ENCODE measurements around the gene CTSA. TPM values are rescaled to one million over a fixed set of nuclear protein-coding genes. Genes with fewer than 3 reads are reported as not detected.

The CTSA gene
- total and polyA plus RNA-seq, 9 of the 15 experiments (the other 6 are each of a cell fraction or from before 2014, with no cell fraction given): 8.8 to 61.7 (median 28.3) TPM

- TF ChIP-seq, protein P1, sequence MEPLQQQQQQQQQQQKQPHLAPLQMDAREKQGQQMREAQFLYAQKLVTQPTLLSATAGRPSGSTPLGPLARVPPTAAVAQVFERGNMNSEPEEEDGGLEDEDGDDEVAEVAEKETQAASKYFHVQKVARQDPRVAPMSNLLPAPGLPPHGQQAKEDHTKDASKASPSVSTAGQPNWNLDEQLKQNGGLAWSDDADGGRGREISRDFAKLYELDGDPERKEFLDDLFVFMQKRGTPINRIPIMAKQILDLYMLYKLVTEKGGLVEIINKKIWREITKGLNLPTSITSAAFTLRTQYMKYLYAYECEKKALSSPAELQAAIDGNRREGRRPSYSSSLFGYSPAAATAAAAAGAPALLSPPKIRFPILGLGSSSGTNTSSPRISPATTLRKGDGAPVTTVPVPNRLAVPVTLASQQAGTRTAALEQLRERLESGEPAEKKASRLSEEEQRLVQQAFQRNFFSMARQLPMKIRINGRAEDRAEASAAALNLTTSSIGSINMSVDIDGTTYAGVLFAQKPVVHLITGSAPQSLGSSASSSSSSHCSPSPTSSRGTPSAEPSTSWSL (CRISPR knock-in tag; IDR thresholded peaks at IDR 0.05; ENCODE audit: borderline replicate concordance): 0 out of 2 replicates have a peak, but pooled peaks have one; percentile 70
- TF ChIP-seq HES1 (IDR thresholded peaks at IDR 0.05; ENCODE audit: low read depth) (no peak), GTF2A2 (tag; IDR thresholded peaks at IDR 0.05) (no peak), ZNF507 (tag; conservative IDR thresholded peaks at IDR 0.05) (no peak), CEBPG (CRISPR knock-in tag; IDR thresholded peaks at IDR 0.05) (no peak), CEBPG (tag; conservative IDR thresholded peaks at IDR 0.05 in 1 of 2, IDR thresholded peaks at IDR 0.05 in 1 of 2) (no peak), PTTG1 (tag; IDR thresholded peaks at IDR 0.05; ENCODE audit: low read depth) (no peak), TEAD1 (CRISPR knock-in tag; IDR thresholded peaks at IDR 0.05) (0 out of 4 replicates have a peak, but pooled peaks of 1 of the 2 experiments have one; percentile 4), POLR2A (conservative IDR thresholded peaks at IDR 0.05) (peak; percentile 84), IRF9 (tag; IDR thresholded peaks at IDR 0.05) (no peak), E2F4 (CRISPR knock-in tag; IDR thresholded peaks at IDR 0.05; ENCODE audit: low read depth) (no peak), NR1H2 (CRISPR knock-in tag; IDR thresholded peaks at IDR 0.05) (no peak), ZNF830 (CRISPR knock-in tag; IDR thresholded peaks at IDR 0.05) (no peak), NFXL1 (CRISPR knock-in tag; IDR thresholded peaks at IDR 0.05) (no peak), SIX5 (IDR thresholded peaks at IDR 0.05; ENCODE audit: borderline replicate concordance in 1 of 2, insufficient read depth in 1 of 2, low read depth in 1 of 2, low read length in 2 of 2) (no peak), BRD9 (IDR thresholded peaks at IDR 0.05; ENCODE audit: low read depth, partially characterized antibody) (peak; percentile 22), SMARCE1 (IDR thresholded peaks at IDR 0.05) (no peak), MTA3 (IDR thresholded peaks at IDR 0.05; ENCODE audit: borderline replicate concordance) (peak; percentile 88; the same call in 1 of the 2 replicates)
- TF ChIP-seq, protein P2, sequence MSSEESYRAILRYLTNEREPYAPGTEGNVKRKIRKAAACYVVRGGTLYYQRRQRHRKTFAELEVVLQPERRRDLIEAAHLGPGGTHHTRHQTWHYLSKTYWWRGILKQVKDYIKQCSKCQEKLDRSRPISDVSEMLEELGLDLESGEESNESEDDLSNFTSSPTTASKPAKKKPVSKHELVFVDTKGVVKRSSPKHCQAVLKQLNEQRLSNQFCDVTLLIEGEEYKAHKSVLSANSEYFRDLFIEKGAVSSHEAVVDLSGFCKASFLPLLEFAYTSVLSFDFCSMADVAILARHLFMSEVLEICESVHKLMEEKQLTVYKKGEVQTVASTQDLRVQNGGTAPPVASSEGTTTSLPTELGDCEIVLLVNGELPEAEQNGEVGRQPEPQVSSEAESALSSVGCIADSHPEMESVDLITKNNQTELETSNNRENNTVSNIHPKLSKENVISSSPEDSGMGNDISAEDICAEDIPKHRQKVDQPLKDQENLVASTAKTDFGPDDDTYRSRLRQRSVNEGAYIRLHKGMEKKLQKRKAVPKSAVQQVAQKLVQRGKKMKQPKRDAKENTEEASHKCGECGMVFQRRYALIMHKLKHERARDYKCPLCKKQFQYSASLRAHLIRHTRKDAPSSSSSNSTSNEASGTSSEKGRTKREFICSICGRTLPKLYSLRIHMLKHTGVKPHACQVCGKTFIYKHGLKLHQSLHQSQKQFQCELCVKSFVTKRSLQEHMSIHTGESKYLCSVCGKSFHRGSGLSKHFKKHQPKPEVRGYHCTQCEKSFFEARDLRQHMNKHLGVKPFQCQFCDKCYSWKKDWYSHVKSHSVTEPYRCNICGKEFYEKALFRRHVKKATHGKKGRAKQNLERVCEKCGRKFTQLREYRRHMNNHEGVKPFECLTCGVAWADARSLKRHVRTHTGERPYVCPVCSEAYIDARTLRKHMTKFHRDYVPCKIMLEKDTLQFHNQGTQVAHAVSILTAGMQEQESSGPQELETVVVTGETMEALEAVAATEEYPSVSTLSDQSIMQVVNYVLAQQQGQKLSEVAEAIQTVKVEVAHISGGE (CRISPR knock-in tag; IDR thresholded peaks at IDR 0.05): peak in 2 of 3 experiments; percentile 41 to 78; a peak in 2 of 6 replicates
These were observed 33.8 kb upstream of the CTSA start, which contains the start of the genes ACOT8 and ZSWIM3 (continued) for GRCh38 chr20:45857114-45857881.

All from K562 (cell line).